T follicular helper cell (primary cell): ENCODE measurements around the gene TSGA10.
"Not testable (repeated sequence)": the region's sequence is repeated elsewhere in the genome, so short reads cannot be mapped to it uniquely, and the experiment has no call there.

Source experiments
- DNase-seq: peaks from one replicate; pipeline ENCODE4 v3.0.0-alpha.2; 2020; ENCODE audit warnings: low read depth

Gene TSGA10

GRCh38 chr2:99152199-99152895 lies 2.4 kb downstream of the TSGA10 start:
- no peak for DNase-seq

- no peak for DNase-seq
These were observed 4.0 kb downstream of the TSGA10 start for GRCh38 chr2:99150706-99151105.

GRCh38 chr2:99141110-99142108 lies 13.3 kb downstream of the TSGA10 start, which contains the start of gene C2orf15:
Gene C2orf15, plus strand, starts transcription at chr2:99141707. Its CDS starts 8,852 bp downstream, at chr2:99150559.
- DNase-seq, result peak; percentile 95

GRCh38 chr2:99140860-99141109 lies 14.0 kb downstream of the TSGA10 start:
- no peak for DNase-seq

- no peak for DNase-seq
These were observed 14.5 kb downstream of the TSGA10 start for GRCh38 chr2:99140056-99140859.

- no peak for DNase-seq
These were observed 15.7 kb downstream of the TSGA10 start for GRCh38 chr2:99139003-99139402.

- DNase-seq, result not testable (repeated sequence)
These were observed 19.6 kb downstream of the TSGA10 start for GRCh38 chr2:99135044-99135556.

GRCh38 chr2:99127981-99128380 lies 26.8 kb downstream of the TSGA10 start:
- no peak for DNase-seq

GRCh38 chr2:99112617-99113016 lies 42.1 kb downstream of the TSGA10 start:
- no peak for DNase-seq

- no peak for DNase-seq
These were observed 42.8 kb downstream of the TSGA10 start for GRCh38 chr2:99111945-99112344.

- DNase-seq, result no peak
These were observed 43.5 kb downstream of the TSGA10 start for GRCh38 chr2:99111236-99111635.

- no peak for DNase-seq
These were observed 47.8 kb downstream of the TSGA10 start for GRCh38 chr2:99106913-99107312.

- no peak for DNase-seq
These were observed 50.7 kb downstream of the TSGA10 start for GRCh38 chr2:99104006-99104405.

- DNase-seq, result no peak
These were observed 53.0 kb downstream of the TSGA10 start for GRCh38 chr2:99101697-99102096.

GRCh38 chr2:99096728-99097127 lies 58.0 kb downstream of the TSGA10 start:
- no peak for DNase-seq

GRCh38 chr2:99088017-99088416 lies 66.7 kb downstream of the TSGA10 start:
- no peak for DNase-seq

- DNase-seq, result no peak
These were observed 68.4 kb downstream of the TSGA10 start for GRCh38 chr2:99086385-99086784.

GRCh38 chr2:99085421-99085820 lies 69.3 kb downstream of the TSGA10 start:
- no peak for DNase-seq

GRCh38 chr2:99084256-99084655 lies 70.5 kb downstream of the TSGA10 start:
- no peak for DNase-seq

GRCh38 chr2:99081891-99082290 lies 72.9 kb downstream of the TSGA10 start:
- DNase-seq, result no peak

- DNase-seq, result no peak
These were observed 75.5 kb downstream of the TSGA10 start for GRCh38 chr2:99079226-99079625.

- DNase-seq, result no peak
These were observed 82.2 kb downstream of the TSGA10 start for GRCh38 chr2:99072551-99072950.
